Measurements from ENCODE around the gene MINDY4.

DNA sequence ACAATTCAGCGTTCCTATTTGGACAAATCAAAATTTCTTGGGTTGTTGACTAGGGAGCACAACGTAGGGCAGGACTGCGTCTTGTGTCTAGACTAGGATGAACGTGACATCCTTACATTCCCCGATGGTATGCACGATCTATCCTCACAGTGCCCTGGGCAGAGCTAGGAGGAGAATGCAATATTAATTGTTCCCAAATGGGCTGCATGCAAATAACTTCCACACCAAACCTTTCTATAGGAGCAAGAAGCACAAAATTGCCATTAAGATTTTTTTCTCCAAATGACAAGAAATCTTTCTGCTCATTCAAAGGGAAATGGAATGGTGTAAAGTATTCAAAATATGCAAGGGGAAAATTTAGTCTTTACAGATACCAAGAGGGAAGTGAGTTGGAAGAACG, 119.0 kb downstream of the MINDY4 start:
- TF ChIP-seq, protein P1, sequence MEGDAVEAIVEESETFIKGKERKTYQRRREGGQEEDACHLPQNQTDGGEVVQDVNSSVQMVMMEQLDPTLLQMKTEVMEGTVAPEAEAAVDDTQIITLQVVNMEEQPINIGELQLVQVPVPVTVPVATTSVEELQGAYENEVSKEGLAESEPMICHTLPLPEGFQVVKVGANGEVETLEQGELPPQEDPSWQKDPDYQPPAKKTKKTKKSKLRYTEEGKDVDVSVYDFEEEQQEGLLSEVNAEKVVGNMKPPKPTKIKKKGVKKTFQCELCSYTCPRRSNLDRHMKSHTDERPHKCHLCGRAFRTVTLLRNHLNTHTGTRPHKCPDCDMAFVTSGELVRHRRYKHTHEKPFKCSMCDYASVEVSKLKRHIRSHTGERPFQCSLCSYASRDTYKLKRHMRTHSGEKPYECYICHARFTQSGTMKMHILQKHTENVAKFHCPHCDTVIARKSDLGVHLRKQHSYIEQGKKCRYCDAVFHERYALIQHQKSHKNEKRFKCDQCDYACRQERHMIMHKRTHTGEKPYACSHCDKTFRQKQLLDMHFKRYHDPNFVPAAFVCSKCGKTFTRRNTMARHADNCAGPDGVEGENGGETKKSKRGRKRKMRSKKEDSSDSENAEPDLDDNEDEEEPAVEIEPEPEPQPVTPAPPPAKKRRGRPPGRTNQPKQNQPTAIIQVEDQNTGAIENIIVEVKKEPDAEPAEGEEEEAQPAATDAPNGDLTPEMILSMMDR (IDR thresholded peaks at IDR 0.05; ENCODE audit: insufficient read depth, low read length, poor library complexity, severe bottlenecking) = no peak
- no peak for TF ChIP-seq EZH2phosphoT487 (conservative IDR thresholded peaks at IDR 0.05; ENCODE audit: low read length)

All from SU-DHL-6 (cell line).